Activated gamma-delta T cell treated with anti-CD3 and anti-CD28 coated beads, Interleukin-2, amount 50 U/mL, for 16 hours (primary cell): Measurements from ENCODE around the gene FXYD3.

Source experiments
- DNase-seq: peaks from one replicate; pipeline ENCODE4 v3.0.0-alpha.2; 2020; ENCODE audit warnings: low read depth

The FXYD3 gene

DNA sequence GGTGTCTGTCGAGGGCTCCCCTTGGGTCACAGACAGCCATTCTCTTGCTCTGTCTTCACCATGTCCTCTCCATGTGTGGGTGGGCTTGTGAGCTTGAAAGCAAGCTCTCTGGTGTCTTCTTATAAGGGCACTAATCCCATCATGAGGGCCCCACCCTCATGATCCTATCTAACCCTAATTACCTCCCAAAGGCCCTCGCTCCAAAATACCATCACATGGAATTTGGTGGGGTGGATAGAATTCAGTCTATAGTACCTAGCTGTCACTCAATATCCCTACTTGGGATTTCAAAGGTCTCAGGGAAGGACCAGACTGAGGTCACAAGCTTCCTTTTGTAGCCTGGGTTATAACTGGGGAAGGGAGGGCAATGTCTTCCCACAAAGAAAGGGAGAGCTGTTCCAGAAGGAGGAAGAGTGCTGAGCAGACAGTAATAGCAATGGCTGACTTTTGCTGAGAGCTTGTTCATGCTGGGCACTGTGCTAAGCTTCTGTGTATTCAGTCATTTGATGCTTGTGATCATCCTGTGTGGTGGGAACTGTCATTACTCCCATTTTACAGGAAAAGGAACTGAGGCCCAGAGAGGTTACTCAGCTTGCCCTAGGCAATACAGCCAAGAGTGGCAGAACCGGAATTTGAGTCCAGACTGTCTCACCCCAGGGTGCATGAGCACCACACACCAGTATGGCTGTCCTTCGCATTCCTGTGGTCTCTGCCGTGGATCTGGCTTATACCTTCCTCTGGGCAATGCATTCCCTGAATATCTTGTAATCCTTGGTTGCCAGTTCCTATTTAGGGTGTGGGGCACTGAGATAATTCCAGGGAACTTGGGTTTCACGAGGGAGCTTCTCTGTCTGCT is 47.1 kb downstream of the FXYD3 start:
- no peak for DNase-seq

DNA sequence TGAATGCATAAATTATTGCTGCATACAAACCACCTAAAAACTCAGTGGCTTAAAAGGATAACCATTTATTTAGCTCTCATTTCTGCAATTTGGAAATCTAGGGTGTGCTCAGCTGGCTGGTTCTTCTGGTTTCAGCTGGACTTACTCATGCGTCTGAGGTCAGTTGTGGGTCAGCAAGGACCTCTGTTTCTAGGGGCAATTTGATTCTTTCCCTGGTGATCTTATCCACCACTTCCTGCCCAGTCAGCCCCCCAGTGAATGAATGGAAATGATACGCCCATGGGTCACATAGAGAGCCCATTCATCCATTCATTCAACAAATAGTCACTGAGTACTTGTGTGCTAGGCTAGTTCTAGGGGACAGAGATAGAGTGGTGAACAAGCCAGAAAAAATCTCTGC is 48.8 kb downstream of the FXYD3 start:
- no peak for DNase-seq

- no peak for DNase-seq
These were observed 49.8 kb downstream of the FXYD3 start for GRCh38 chr19:35165200-35166058.

- no peak for DNase-seq
These were observed 50.8 kb downstream of the FXYD3 start for GRCh38 chr19:35166100-35167063.

DNA sequence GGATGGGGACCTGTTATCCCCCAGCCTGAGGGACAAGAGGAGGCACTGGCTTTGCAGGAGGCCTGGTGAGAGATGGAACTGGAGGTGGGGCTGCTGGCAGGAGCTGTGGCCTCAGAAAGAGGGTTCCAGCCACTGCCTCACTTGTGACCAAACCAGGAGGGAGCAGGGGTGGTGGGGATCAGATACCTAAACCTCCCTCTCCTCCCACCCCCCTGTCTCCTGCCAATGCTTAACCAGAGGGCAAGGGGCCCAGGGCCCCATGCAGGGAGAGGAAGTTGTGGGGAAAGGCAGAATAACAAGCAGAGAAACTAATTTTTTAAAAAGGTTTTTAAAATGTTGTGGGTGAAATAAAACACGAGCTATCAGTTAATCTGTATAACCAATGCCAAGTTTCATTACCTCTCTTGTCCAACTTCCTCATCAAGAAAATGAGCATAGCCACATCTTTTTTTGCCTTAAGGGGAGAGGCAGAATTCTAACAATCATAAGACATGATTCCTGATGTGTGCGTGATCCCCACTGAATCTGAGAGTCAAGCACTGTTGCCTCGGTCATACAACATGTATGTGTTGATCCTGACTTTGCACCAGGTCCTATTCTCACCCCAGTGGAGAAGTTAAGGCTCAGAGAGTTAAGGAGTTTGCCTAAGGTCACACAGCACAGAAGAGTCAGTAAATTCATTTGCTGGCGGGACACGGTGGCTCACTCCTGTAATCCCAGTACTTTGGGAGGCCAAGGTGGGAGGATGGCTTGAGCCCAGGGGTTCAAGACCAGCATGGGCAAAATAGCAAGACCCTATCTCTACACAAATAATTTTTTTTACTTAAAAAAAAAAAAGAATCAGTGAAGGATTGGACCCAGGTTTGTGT is 51.9 kb downstream of the FXYD3 start:
- no peak for DNase-seq

- no peak for DNase-seq
These were observed 52.6 kb downstream of the FXYD3 start for GRCh38 chr19:35168196-35168595.

DNA sequence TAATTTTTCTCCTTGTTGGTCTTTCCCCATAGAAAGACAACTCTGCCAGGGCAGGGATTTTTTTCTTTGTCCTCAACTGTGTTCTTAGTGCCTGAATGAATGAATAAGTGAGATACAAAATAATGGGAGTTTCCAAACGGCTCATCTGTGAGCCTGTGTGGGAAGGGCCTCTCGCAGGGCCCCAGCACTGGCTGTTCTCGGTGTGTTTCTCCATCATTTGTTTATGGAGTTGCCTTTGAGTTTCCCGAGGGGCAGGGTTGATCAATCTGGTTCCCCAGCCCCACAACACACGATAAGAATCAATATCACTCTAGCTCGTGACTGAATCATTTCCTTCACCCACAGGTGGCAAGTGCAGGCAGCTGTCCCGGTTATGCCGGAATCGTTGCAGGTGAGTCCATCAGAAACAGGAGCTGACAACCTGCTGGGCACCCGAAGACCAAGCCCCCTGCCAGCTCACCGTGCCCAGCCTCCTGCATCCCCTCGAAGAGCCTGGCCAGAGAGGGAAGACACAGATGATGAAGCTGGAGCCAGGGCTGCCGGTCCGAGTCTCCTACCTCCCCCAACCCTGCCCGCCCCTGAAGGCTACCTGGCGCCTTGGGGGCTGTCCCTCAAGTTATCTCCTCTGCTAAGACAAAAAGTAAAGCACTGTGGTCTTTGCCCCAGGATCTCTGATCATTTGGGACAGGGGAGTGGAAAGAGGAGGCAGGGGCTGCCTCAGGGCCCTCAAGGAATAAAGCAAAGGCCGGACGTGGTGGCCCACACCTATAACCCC is 53.8 kb downstream of the FXYD3 start:
- DNase-seq: no peak

- DNase-seq: no peak
These were observed 54.9 kb downstream of the FXYD3 start for GRCh38 chr19:35170359-35171061.

DNA sequence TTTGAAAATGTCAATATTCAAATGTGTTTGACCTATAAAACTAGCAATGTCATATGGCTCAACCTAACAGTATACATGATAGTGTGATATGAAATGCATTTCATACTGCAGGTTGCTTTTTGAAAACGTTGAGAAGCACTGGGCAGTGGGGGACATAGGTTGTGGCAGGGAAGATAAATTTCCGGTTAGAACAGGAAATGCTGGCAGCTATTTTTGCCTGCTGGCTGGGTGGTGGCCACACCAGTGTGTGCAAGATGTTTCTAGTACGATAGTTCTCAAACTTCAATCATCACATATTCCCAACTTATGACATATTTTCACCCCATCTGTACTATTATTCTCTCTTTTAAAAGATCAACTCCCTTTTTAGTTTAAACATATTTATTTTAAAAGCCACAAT is 56.1 kb downstream of the FXYD3 start:
- DNase-seq: no peak
